Ishikawa (cell line): Measurements from ENCODE around the gene CA10.

ENCODE experiments used
- CREB1 ChIP-seq: IDR thresholded peaks from 2 replicates; pipeline ENCODE4 v1.6.1; 2012; ENCODE audit warnings: low read depth
- EGR1 ChIP-seq: IDR thresholded peaks from 2 replicates; pipeline ENCODE4 v1.6.1; 2012
- NFIC ChIP-seq: IDR thresholded peaks from 2 replicates; pipeline ENCODE4 v1.6.1; 2012
- RAD21 ChIP-seq: IDR thresholded peaks from 2 replicates; pipeline ENCODE4 v1.6.1; 2012; ENCODE audit warnings: low read depth
- REST ChIP-seq: IDR thresholded peaks from 2 replicates; pipeline ENCODE4 v1.6.1; 2012; ENCODE audit warnings: low read depth, mild to moderate bottlenecking
- TAF1 ChIP-seq: IDR thresholded peaks from 2 replicates; pipeline ENCODE4 v1.6.1; 2012; ENCODE audit warnings: low read depth, mild to moderate bottlenecking
- TEAD4 ChIP-seq: IDR thresholded peaks from 2 replicates; pipeline ENCODE4 v1.6.1; 2012
- YY1 ChIP-seq: IDR thresholded peaks from 2 replicates; pipeline ENCODE4 v1.6.1; 2012; ENCODE audit warnings: low read depth
- TF ChIP-seq, protein P1 (sequence below): IDR thresholded peaks from 2 replicates; pipeline ENCODE4 v1.6.1; 2012

- no peak for TF ChIP-seq EGR1
- no peak for TF ChIP-seq RAD21
- no peak for TF ChIP-seq TAF1
- TF ChIP-seq, protein P1, sequence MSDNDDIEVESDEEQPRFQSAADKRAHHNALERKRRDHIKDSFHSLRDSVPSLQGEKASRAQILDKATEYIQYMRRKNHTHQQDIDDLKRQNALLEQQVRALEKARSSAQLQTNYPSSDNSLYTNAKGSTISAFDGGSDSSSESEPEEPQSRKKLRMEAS: no peak
- no peak for TF ChIP-seq CREB1
- no peak for TF ChIP-seq REST
- TF ChIP-seq NFIC: no peak
- no peak for TF ChIP-seq YY1
- no peak for TF ChIP-seq TEAD4
These were observed 399.3 kb downstream of the CA10 start for GRCh38 chr17:51759260-51759659.
